ENCODE measurements around the gene NFILZ.

Gene NFILZ

DNA sequence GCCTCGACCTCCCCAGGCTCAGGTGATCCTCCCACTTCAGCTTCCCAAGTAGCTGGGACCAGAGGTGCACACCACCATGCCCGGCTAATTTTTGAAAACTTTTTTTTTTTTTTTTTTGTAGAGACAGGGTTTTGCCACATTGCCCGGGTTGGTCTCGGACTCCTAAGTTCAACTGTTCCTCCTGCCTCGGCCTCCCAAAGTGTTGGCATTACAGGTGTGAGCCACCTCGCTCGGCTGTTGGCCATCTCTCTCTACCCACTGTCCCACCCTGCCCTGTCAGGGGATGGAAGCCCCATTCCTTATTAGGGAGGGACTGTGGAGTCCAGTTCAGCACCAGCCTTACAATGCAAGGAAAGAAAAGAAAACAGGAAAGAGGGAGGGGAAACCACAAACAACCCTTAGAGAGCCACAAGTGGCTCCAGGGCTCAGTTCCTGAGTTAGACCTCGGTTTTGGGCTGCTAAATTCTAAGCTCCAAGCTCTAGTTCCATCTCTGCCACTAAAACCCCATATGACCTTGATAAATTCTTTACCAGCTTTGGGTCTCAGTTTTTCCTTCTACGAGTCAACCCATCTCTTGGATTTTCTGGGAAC, 36.5 kb downstream of the NFILZ start:
- intact Hi-C loops (cut with DNase I) = no loop called here
- DNase-seq = no peak

DNA sequence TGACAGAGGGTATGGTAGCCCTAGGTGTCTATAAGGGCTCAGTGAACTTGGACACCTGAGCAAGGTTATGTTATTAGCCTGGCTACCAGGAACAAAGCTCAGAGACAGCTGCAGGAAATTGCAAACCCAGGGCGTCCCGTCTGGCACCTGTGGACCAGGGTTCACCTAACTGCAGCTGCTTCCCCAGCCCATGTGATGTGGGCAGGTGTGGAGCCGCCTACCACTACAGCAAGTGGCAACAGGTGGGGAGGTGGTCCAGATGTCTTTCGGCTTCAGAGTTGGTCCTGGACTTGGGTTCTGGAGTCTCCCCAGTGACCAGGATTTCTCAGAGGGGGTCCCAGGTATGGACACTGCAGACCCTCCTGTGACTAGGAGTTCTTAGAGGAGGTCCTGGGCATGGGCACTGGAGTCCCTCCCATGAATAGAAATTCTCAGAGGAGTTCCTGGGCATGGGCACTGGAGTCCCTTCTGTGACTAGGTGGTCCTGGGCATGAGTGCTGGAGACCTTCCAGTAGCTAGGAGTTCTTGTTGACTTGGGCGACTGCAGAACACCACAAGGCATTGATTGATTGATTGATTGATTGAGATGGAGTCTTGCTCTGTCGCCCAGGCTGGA, 43.0 kb downstream of the NFILZ start:
- intact Hi-C loops (cut with DNase I) = no loop called here
- DNase-seq = no peak

DNA sequence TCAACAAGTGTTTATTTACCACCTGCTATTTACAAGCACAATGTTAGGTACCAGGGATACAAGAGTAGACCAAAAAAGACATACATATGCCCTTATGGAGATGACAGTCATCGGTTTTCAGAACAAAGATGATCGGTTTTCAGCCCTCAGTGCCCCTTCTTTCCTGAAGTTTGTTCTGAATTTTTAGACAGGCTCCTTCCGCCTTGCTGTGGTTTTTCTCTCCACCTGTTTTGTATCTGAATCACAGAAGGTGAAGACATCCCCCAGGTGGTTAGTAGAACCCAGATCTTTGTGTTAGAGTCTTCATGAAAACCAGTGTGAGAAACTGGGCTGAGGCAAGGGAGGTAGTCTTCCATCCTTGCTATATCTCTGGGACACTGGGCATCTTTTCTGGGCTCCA, 44.6 kb downstream of the NFILZ start:
- intact Hi-C loops (cut with DNase I) = no loop called here

DNA sequence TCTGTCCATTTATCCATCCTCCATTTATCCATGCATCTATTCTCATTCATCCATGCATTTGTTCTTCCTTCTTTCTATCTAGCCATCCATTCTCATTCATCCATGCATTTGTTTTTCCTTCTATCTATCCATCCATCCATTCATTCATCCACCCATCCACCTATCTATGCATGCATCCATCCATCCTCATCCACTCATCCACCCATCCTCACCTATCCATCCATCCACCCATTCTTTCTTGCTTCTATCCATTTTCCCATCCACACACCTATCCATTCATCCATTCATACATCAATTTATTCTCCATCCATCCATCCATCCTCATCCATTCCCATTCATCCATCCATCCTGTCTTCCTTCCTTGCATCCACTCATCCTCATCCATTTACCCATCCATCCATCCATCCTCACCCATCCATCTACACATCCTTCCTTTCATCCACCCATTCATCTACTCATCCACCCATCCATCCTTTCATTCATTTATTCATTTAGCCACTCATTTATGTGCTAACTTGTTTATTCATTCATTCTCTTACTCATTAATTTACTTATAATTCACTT, 47.9 kb downstream of the NFILZ start:
- intact Hi-C loops (cut with DNase I) = no loop called here
- no peak for DNase-seq

More for the DNA sequence above, 44.6 kb downstream of the NFILZ start:
- DNase-seq = no peak
